Naive thymus-derived CD4-positive, alpha-beta T cell (primary cell): ENCODE results near the gene SORCS2. TPM values are rescaled to one million over a fixed set of nuclear protein-coding genes. Genes with fewer than 3 reads are reported as not detected.

Source experiments
- ATAC-seq: fragments of 150-1000 bp; cut with Tn5 transposase; 2 replicates; pipeline ENCODE4 v1.10.0; 2021; ENCODE audit warnings: mild to moderate bottlenecking, moderate library complexity
- CTCF ChIA-PET: fragments of 350-600 bp; sonication (Branson Sonifier 250); formaldehyde crosslinking; loops from one replicate; lab custom pipeline; 2021; ENCODE audit warnings: antibody characterized with exemption; lab: Charles Lee
- POLR2A ChIA-PET: fragments of 350-600 bp; sonication (Branson Sonifier 250); formaldehyde crosslinking; loops from one replicate; lab custom pipeline; 2021; ENCODE audit warnings: antibody characterized with exemption, inconsistent platforms; lab: Charles Lee
- DNase-seq, 9 donors: peaks; one replicate each; pipeline versions ENCODE4 v3.0.0 to v3.0.0-alpha.2; 2020 to 2022; ENCODE audit warnings: mixed read lengths in 1 of 9
- H3K27ac ChIP-seq: one replicate; pipeline ENCODE4 v1.7.0; 2013; ENCODE audit warnings: mild to moderate bottlenecking, low read depth, low read length, moderate library complexity
- H3K27me3 ChIP-seq, 2 donors: one replicate each; pipeline ENCODE4 v1.7.0; 2013; ENCODE audit warnings: low read length in 2 of 2, mild to moderate bottlenecking in 2 of 2, moderate library complexity in 2 of 2; ENCODE audit not compliant: control insufficient read depth in 2 of 2, insufficient read depth in 2 of 2
- H3K36me3 ChIP-seq, 3 experiments: 1 replicate in 2 of 3; 2 replicates in 1 of 3; pipeline ENCODE4 v1.7.0; 2013; ENCODE audit warnings: low read length in 3 of 3, mild to moderate bottlenecking in 3 of 3, moderate library complexity in 1 of 3; ENCODE audit not compliant: insufficient read depth in 3 of 3, control insufficient read depth in 2 of 3
- H3K4me1 ChIP-seq, 2 donors: one replicate each; pipeline ENCODE4 v1.7.0; 2013; ENCODE audit warnings: low read length in 2 of 2, mild to moderate bottlenecking in 2 of 2, moderate library complexity in 1 of 2; ENCODE audit not compliant: control insufficient read depth in 2 of 2, insufficient read depth in 2 of 2
- H3K4me3 ChIP-seq: 2 replicates; pipeline ENCODE4 v1.7.0; 2013; ENCODE audit warnings: mild to moderate bottlenecking, low read length
- H3K9me3 ChIP-seq, 3 experiments: 1 replicate in 2 of 3; 2 replicates in 1 of 3; pipeline ENCODE4 v1.7.0; 2013; ENCODE audit warnings: low read length in 3 of 3; ENCODE audit not compliant: control insufficient read depth in 2 of 3
- H3K27ac Mint-ChIP-seq, 9 donors: one replicate each; pipeline ENCODE4 v1.8.0; 2020 to 2022; ENCODE audit warnings: mixed read lengths in 9 of 9, mild to moderate bottlenecking in 8 of 9, moderate library complexity in 5 of 9, inconsistent platforms in 2 of 9
- H3K27me3 Mint-ChIP-seq, 5 donors: one replicate each; pipeline ENCODE4 v1.8.0; 2021 to 2022; ENCODE audit warnings: mixed read lengths in 5 of 5, mild to moderate bottlenecking in 1 of 5
- H3K36me3 Mint-ChIP-seq, 5 donors: one replicate each; pipeline ENCODE4 v1.8.0; 2020 to 2022; ENCODE audit warnings: mixed read lengths in 5 of 5, mild to moderate bottlenecking in 3 of 5, inconsistent platforms in 1 of 5
- H3K4me1 Mint-ChIP-seq, 7 donors: one replicate each; pipeline ENCODE4 v1.8.0; 2020 to 2022; ENCODE audit warnings: mixed read lengths in 7 of 7, mild to moderate bottlenecking in 3 of 7, inconsistent platforms in 1 of 7
- H3K4me3 Mint-ChIP-seq, 10 donors: one replicate each; pipeline ENCODE4 v1.8.0; 2020 to 2022; ENCODE audit warnings: mild to moderate bottlenecking in 10 of 10, mixed read lengths in 10 of 10, moderate library complexity in 6 of 10, inconsistent platforms in 2 of 10
- H3K9me3 Mint-ChIP-seq, 11 donors: one replicate each; pipeline ENCODE4 v1.8.0; 2020 to 2022; ENCODE audit warnings: mixed read lengths in 11 of 11, mild to moderate bottlenecking in 4 of 11, inconsistent platforms in 1 of 11, moderate library complexity in 1 of 11
- intact Hi-C, 2 donors: fragments of 100-400 bp; cut with micrococcal nuclease; formaldehyde crosslinking; loops; one replicate each; pipeline ENCODE4 v1.15.1; 2023
- polyA plus RNA-seq, 2 donors: library from polyadenylated mRNA; unstranded; fragments of 300-500 nt; fragmentation: Illumina TruSeq; gene quantifications; one replicate each; pipeline ENCODE4 v1.2.3, GENCODE V29; 2021
- total RNA-seq, 6 experiments: library from RNA in 5 of 6; stranded (reverse) in 5 of 6; gene quantifications; 1 replicate in 5 of 6; 2 replicates in 1 of 6; pipeline ENCODE4 v1.2.3 and lab custom pipeline; 2021 to 2026

The SORCS2 gene
- total and polyA plus RNA-seq, 7 experiments from 2014 or later, result 0.10 TPM; not detected in 6

- no peak overlapping the region for H3K27ac ChIP-seq
- no peak overlapping the region for H3K4me3 ChIP-seq
- Mint-ChIP-seq H3K27ac (no peak overlapping the region), H3K36me3 (no peaks in the 10 kb centered on the region), H3K27me3 (peaks cover 0 to 12% (median 3%) of the 10 kb centered on the region in 5 donors), H3K4me1 (peaks cover 0 to 3% (median 0%) of the 10 kb centered on the region in 7 donors), H3K4me3 (no peak overlapping the region), H3K9me3 (peaks cover 0 to 2% (median 0%) of the 10 kb centered on the region in 11 donors)
- DNase-seq, result no peak
- no peaks in the 10 kb centered on the region for H3K4me1 ChIP-seq
- ATAC-seq, result no peak
- H3K36me3 ChIP-seq, result no peaks in the 10 kb centered on the region
- CTCF ChIA-PET, result no interaction called here
- no peaks in the 10 kb centered on the region for H3K9me3 ChIP-seq
- POLR2A ChIA-PET, result no interaction called here
- no peaks in the 10 kb centered on the region for H3K27me3 ChIP-seq
- intact Hi-C loops, result no loop called here
Observed at GRCh38 chr4:7610022-7610670, 417.8 kb downstream of the SORCS2 start.

- Histone ChIP-seq H3K4me1 (no peaks in the 10 kb centered on the region), H3K4me3 (no peak overlapping the region), H3K27ac (no peak overlapping the region), H3K27me3 (no peaks in the 10 kb centered on the region), H3K36me3 (no peaks in the 10 kb centered on the region), H3K9me3 (no peaks in the 10 kb centered on the region)
- H3K9me3 Mint-ChIP-seq, result peaks cover 0 to 2% (median 0%) of the 10 kb centered on the region in 11 donors
- H3K4me3 Mint-ChIP-seq, result no peak overlapping the region
- ChIA-PET CTCF (no interaction called here), POLR2A (no interaction called here)
- intact Hi-C loops, result no loop called here
- DNase-seq (no peak), ATAC-seq (no peak)
- H3K27ac Mint-ChIP-seq, result no peak overlapping the region
- H3K4me1 Mint-ChIP-seq, result peaks cover 0 to 3% (median 0%) of the 10 kb centered on the region in 7 donors
- no peaks in the 10 kb centered on the region for H3K36me3 Mint-ChIP-seq
- H3K27me3 Mint-ChIP-seq, result peaks cover 0 to 12% (median 3%) of the 10 kb centered on the region in 5 donors
Observed at GRCh38 chr4:7610841-7611240, 418.5 kb downstream of the SORCS2 start.

- no peaks in the 10 kb centered on the region for H3K36me3 ChIP-seq
- H3K27ac ChIP-seq, result no peak overlapping the region
- no peaks in the 10 kb centered on the region for H3K27me3 ChIP-seq
- no peaks in the 10 kb centered on the region for H3K9me3 ChIP-seq
- H3K4me3 ChIP-seq, result no peak overlapping the region
- peaks cover 0 to 2% (median 0%) of the 10 kb centered on the region in 11 donors for H3K9me3 Mint-ChIP-seq
- POLR2A ChIA-PET, result no interaction called here
- CTCF ChIA-PET, result no interaction called here
- ATAC-seq (no peak), DNase-seq (no peak)
- no peak overlapping the region for H3K4me3 Mint-ChIP-seq
- peaks cover 0 to 2% (median 0%) of the 10 kb centered on the region in 7 donors for H3K4me1 Mint-ChIP-seq
- peaks cover 0 to 12% (median 2%) of the 10 kb centered on the region in 5 donors for H3K27me3 Mint-ChIP-seq
- no peaks in the 10 kb centered on the region for H3K36me3 Mint-ChIP-seq
- intact Hi-C loops, result no loop called here
- H3K4me1 ChIP-seq, result no peaks in the 10 kb centered on the region
- no peak overlapping the region for H3K27ac Mint-ChIP-seq
Observed at GRCh38 chr4:7612311-7612897, 420.1 kb downstream of the SORCS2 start.

- Histone ChIP-seq H3K4me1 (no peaks in the 10 kb centered on the region), H3K9me3 (no peaks in the 10 kb centered on the region), H3K27ac (no peak overlapping the region), H3K27me3 (no peaks in the 10 kb centered on the region), H3K4me3 (no peak overlapping the region), H3K36me3 (no peaks in the 10 kb centered on the region)
- ChIA-PET CTCF (no interaction called here), POLR2A (no interaction called here)
- ATAC-seq, result no peak
- Mint-ChIP-seq H3K36me3 (no peaks in the 10 kb centered on the region), H3K27me3 (peaks cover 0 to 5% (median 0%) of the 10 kb centered on the region in 5 donors), H3K27ac (no peak overlapping the region), H3K9me3 (no peaks in the 10 kb centered on the region), H3K4me1 (no peaks in the 10 kb centered on the region), H3K4me3 (no peak overlapping the region)
- intact Hi-C loops, result no loop called here
- no peak for DNase-seq
Observed at GRCh38 chr4:7614350-7614949, 422.1 kb downstream of the SORCS2 start.

GRCh38 chr4:7616193-7616592 is 423.9 kb downstream of the SORCS2 start:
- intact Hi-C loops, result no loop called here
- POLR2A ChIA-PET, result no interaction called here
- ATAC-seq (no peak), DNase-seq (no peak)
- Histone ChIP-seq H3K27me3 (no peaks in the 10 kb centered on the region), H3K9me3 (no peaks in the 10 kb centered on the region), H3K36me3 (no peaks in the 10 kb centered on the region), H3K4me3 (no peak overlapping the region), H3K27ac (no peak overlapping the region), H3K4me1 (no peaks in the 10 kb centered on the region)
- no peak overlapping the region for H3K4me3 Mint-ChIP-seq
- CTCF ChIA-PET, result no interaction called here
- H3K9me3 Mint-ChIP-seq, result no peaks in the 10 kb centered on the region
- H3K27me3 Mint-ChIP-seq, result peaks cover 0 to 6% (median 2%) of the 10 kb centered on the region in 5 donors
- no peaks in the 10 kb centered on the region for H3K36me3 Mint-ChIP-seq
- no peak overlapping the region for H3K27ac Mint-ChIP-seq
- H3K4me1 Mint-ChIP-seq, result no peaks in the 10 kb centered on the region

GRCh38 chr4:7618361-7618760 is 426.0 kb downstream of the SORCS2 start:
- Mint-ChIP-seq H3K27ac (no peak overlapping the region), H3K27me3 (peaks cover 0 to 10% (median 7%) of the 10 kb centered on the region in 5 donors), H3K4me1 (no peaks in the 10 kb centered on the region), H3K4me3 (no peak overlapping the region), H3K9me3 (no peaks in the 10 kb centered on the region), H3K36me3 (no peaks in the 10 kb centered on the region)
- ChIA-PET CTCF (no interaction called here), POLR2A (no interaction called here)
- no peaks in the 10 kb centered on the region for H3K9me3 ChIP-seq
- H3K27me3 ChIP-seq, result no peaks in the 10 kb centered on the region
- no peak overlapping the region for H3K27ac ChIP-seq
- intact Hi-C loops, result no loop called here
- H3K4me1 ChIP-seq, result no peaks in the 10 kb centered on the region
- no peak for DNase-seq
- H3K4me3 ChIP-seq, result no peak overlapping the region
- no peaks in the 10 kb centered on the region for H3K36me3 ChIP-seq
- no peak for ATAC-seq
